H1 (cell line): ENCODE results near the gene LRRC26. TPM values are rescaled to one million over a fixed set of nuclear protein-coding genes. Genes with fewer than 3 reads are reported as not detected.

Experiments
- CBX5 ChIP-seq: fragments of 300-800, 300-1000 bp; sonication (generic); IDR thresholded peaks from 2 replicates; pipeline ENCODE4 v1.7.1; 2016; ENCODE audit warnings: antibody characterized with exemption, low read length, low read depth
- CHD2 ChIP-seq: IDR thresholded peaks from 2 replicates; pipeline ENCODE4 v1.6.1; 2012; ENCODE audit warnings: low read length, improper control_type of control experiment
- EZH2 ChIP-seq: fragments of 200-600 bp; sonication (generic); IDR thresholded peaks from 2 replicates; pipeline ENCODE4 v1.7.1; 2012; ENCODE audit warnings: low read depth, mild to moderate bottlenecking, moderate library complexity, low read length, inconsistent platforms; ENCODE audit not compliant: severe bottlenecking
- HDAC2 ChIP-seq, 2 experiments: fragments of 300-600 bp in 1 of 2; sonication (generic) in 1 of 2; IDR thresholded peaks; 2 replicates each; pipeline ENCODE4 v1.6.1; 2011 to 2012; ENCODE audit warnings: low read depth in 2 of 2, low read length in 2 of 2, mild to moderate bottlenecking in 2 of 2, moderate library complexity in 2 of 2, borderline replicate concordance in 1 of 2, inconsistent platforms in 1 of 2
- KDM1A ChIP-seq: fragments of 200-600, 300-600 bp; sonication (generic); IDR thresholded peaks from 2 replicates; pipeline ENCODE4 v1.7.1; 2016; ENCODE audit warnings: mild to moderate bottlenecking, low read length, borderline replicate concordance
- POLR2A ChIP-seq, 2 experiments: IDR thresholded peaks; 1 replicate in 1 of 2; 2 replicates in 1 of 2; pipeline ENCODE4 v1.6.1; 2011; ENCODE audit warnings: low read depth in 2 of 2, low read length in 2 of 2, mild to moderate bottlenecking in 2 of 2; ENCODE audit errors: control extremely low read depth in 1 of 2
- SAP30 ChIP-seq: fragments of 300-600 bp; sonication (generic); IDR thresholded peaks from 2 replicates; pipeline ENCODE4 v1.7.1; 2012; ENCODE audit warnings: low read length, moderate library complexity, mild to moderate bottlenecking, inconsistent platforms; ENCODE audit not compliant: insufficient read depth, insufficient replicate concordance
- ZNF274 ChIP-seq: IDR thresholded peaks from 2 replicates; pipeline ENCODE4 v1.7.0; 2012; ENCODE audit warnings: low read length, borderline replicate concordance; ENCODE audit errors: extremely low read depth
- polyA plus RNA-seq, 7 experiments: library from polyadenylated mRNA; depleted of rRNA in 3 of 7; stranded (reverse) in 5 of 7; unstranded in 2 of 7; fragments of >200 nt in 5 of 7; fragments of 200-250 nt in 2 of 7; gene quantifications; 1 replicate in 5 of 7; 2 replicates in 1 of 7; 4 replicates in 1 of 7; pipeline versions ENCODE4 v1.2.1 to v1.2.3, GENCODE V29; 2011 to 2013; ENCODE audit warnings: missing spikeins in 2 of 7, mixed read lengths in 2 of 7
- total RNA-seq: library from RNA; stranded (reverse); fragmentation: NEBNext Ultra II Directional; extraction: Animal tissue kit (Norgen Biotek cat#: 25700); gene quantifications from 2 replicates; pipeline ENCODE4 v1.2.1, GENCODE V29; 2021
- TF ChIP-seq, protein P1 (sequence below): fragments of 300-600 bp; sonication (generic); IDR thresholded peaks from 2 replicates; pipeline ENCODE4 v1.7.1; 2012; ENCODE audit warnings: low read length, moderate library complexity, mild to moderate bottlenecking, inconsistent platforms; ENCODE audit not compliant: insufficient replicate concordance
- TF ChIP-seq, protein P2 (sequence below): IDR thresholded peaks from 2 replicates; pipeline ENCODE4 v1.6.1; 2012; ENCODE audit warnings: low read length, inconsistent platforms

The LRRC26 gene
- total and polyA plus RNA-seq, 2 of the 8 experiments (the other 6 are each of a cell fraction or from before 2014, with no cell fraction given): 0.34 to 0.85 TPM

DNA sequence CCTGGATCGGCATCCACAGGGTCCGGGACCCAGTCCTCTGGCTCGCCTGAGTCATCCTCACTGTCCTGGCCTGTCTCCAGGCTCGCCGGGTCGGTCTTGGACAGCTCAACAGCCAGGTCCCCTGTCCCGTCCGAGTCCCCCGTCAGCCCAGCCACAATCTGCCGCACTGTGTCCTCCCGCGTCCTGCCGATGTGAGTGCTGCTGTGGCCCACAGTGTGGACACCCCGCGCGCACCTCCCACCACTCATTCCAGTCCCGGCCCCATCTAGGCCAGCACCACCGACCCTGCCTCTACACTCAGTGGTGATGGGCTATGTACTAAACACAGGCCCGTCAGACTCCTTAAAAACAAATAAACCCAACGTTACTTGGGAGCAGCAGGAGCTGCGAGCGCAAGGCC, 11.8 kb upstream of the LRRC26 start (continued):
- TF ChIP-seq, protein P1, sequence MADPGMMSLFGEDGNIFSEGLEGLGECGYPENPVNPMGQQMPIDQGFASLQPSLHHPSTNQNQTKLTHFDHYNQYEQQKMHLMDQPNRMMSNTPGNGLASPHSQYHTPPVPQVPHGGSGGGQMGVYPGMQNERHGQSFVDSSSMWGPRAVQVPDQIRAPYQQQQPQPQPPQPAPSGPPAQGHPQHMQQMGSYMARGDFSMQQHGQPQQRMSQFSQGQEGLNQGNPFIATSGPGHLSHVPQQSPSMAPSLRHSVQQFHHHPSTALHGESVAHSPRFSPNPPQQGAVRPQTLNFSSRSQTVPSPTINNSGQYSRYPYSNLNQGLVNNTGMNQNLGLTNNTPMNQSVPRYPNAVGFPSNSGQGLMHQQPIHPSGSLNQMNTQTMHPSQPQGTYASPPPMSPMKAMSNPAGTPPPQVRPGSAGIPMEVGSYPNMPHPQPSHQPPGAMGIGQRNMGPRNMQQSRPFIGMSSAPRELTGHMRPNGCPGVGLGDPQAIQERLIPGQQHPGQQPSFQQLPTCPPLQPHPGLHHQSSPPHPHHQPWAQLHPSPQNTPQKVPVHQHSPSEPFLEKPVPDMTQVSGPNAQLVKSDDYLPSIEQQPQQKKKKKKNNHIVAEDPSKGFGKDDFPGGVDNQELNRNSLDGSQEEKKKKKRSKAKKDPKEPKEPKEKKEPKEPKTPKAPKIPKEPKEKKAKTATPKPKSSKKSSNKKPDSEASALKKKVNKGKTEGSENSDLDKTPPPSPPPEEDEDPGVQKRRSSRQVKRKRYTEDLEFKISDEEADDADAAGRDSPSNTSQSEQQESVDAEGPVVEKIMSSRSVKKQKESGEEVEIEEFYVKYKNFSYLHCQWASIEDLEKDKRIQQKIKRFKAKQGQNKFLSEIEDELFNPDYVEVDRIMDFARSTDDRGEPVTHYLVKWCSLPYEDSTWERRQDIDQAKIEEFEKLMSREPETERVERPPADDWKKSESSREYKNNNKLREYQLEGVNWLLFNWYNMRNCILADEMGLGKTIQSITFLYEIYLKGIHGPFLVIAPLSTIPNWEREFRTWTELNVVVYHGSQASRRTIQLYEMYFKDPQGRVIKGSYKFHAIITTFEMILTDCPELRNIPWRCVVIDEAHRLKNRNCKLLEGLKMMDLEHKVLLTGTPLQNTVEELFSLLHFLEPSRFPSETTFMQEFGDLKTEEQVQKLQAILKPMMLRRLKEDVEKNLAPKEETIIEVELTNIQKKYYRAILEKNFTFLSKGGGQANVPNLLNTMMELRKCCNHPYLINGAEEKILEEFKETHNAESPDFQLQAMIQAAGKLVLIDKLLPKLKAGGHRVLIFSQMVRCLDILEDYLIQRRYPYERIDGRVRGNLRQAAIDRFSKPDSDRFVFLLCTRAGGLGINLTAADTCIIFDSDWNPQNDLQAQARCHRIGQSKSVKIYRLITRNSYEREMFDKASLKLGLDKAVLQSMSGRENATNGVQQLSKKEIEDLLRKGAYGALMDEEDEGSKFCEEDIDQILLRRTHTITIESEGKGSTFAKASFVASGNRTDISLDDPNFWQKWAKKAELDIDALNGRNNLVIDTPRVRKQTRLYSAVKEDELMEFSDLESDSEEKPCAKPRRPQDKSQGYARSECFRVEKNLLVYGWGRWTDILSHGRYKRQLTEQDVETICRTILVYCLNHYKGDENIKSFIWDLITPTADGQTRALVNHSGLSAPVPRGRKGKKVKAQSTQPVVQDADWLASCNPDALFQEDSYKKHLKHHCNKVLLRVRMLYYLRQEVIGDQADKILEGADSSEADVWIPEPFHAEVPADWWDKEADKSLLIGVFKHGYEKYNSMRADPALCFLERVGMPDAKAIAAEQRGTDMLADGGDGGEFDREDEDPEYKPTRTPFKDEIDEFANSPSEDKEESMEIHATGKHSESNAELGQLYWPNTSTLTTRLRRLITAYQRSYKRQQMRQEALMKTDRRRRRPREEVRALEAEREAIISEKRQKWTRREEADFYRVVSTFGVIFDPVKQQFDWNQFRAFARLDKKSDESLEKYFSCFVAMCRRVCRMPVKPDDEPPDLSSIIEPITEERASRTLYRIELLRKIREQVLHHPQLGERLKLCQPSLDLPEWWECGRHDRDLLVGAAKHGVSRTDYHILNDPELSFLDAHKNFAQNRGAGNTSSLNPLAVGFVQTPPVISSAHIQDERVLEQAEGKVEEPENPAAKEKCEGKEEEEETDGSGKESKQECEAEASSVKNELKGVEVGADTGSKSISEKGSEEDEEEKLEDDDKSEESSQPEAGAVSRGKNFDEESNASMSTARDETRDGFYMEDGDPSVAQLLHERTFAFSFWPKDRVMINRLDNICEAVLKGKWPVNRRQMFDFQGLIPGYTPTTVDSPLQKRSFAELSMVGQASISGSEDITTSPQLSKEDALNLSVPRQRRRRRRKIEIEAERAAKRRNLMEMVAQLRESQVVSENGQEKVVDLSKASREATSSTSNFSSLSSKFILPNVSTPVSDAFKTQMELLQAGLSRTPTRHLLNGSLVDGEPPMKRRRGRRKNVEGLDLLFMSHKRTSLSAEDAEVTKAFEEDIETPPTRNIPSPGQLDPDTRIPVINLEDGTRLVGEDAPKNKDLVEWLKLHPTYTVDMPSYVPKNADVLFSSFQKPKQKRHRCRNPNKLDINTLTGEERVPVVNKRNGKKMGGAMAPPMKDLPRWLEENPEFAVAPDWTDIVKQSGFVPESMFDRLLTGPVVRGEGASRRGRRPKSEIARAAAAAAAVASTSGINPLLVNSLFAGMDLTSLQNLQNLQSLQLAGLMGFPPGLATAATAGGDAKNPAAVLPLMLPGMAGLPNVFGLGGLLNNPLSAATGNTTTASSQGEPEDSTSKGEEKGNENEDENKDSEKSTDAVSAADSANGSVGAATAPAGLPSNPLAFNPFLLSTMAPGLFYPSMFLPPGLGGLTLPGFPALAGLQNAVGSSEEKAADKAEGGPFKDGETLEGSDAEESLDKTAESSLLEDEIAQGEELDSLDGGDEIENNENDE: no peak
- TF ChIP-seq EZH2 (no peak), HDAC2 (IDR thresholded peaks at IDR 0.05; ENCODE audit: borderline replicate concordance in 1 of 2, low read depth in 2 of 2, low read length in 2 of 2) (no peak), CHD2 (no peak), CBX5 (no peak), POLR2A (IDR thresholded peaks at IDR 0.05; ENCODE audit: control extremely low read depth in 1 of 2, low read depth in 2 of 2, low read length in 2 of 2) (no peak), ZNF274 (no peak), KDM1A (no peak), SAP30 (no peak)
- TF ChIP-seq, protein P2, sequence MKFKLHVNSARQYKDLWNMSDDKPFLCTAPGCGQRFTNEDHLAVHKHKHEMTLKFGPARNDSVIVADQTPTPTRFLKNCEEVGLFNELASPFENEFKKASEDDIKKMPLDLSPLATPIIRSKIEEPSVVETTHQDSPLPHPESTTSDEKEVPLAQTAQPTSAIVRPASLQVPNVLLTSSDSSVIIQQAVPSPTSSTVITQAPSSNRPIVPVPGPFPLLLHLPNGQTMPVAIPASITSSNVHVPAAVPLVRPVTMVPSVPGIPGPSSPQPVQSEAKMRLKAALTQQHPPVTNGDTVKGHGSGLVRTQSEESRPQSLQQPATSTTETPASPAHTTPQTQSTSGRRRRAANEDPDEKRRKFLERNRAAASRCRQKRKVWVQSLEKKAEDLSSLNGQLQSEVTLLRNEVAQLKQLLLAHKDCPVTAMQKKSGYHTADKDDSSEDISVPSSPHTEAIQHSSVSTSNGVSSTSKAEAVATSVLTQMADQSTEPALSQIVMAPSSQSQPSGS: no peak
